NCI-H2196 treated with DMSO at 0.1 percent for 48 hours (cell line): ENCODE data around the gene GNAI3.

Source experiments
- DNase-seq: peaks from one replicate; lab custom pipeline; 2025; ENCODE audit not compliant: unreplicated experiment; lab: John Stamatoyannopoulos, UW

The GNAI3 gene

DNA sequence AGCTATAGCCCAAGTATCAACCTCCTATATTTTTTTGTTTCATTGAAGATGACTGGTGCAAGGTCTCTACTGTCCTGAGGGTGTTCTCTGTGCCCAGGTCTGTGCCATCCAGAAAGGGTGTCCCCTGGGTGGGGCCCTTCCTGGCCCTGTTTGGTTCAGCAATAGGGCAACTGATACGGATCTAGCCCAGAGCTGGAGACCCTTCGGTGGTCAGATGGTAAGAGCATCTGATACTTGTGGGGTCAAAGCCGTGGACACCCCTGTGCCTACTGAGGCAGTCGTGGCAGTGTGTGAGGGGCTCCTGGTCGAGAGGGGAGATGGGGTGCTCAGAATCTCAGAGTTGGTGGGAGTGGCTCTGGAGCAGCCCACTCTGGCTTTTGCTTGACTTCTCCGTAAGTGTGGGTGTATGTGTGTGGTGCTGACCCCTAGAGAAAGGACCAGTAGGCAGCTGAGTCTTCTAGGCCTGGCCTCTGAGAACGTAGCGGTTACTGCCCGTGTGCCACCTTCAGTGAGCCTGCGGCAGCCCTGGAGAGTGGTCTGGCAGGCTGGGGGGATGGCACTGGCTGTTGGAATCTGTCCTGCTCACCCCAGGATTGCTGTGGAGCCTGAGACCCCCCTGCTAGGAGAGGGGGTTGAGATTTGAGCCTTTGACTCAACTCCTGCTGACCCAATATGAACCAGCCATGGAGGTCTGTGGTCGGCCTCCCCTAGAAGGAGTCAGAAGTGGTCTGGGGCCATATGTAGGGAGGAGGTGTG lies 73.9 kb downstream of the GNAI3 start:
- DNase-seq, result no peak

DNA sequence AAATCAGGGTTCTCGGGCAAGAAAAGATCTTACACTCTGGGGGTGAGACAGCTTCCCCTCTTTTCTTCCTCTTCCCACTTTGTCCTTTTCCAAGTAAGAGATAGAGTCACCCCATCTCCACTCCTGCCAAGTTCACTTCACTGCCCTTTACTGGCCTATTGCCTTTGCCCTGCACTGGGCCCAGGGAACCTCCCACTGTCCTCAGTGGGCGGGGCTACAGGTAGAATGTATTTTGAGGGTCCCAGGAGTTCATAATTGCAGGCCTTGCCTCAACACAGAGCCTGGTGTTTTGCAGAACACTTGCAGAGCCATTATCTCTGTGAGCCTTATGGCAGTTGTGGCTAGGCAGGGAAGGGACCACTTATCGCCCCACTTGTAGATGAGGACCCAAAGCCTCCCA lies 74.5 kb downstream of the GNAI3 start:
- no peak for DNase-seq

DNA sequence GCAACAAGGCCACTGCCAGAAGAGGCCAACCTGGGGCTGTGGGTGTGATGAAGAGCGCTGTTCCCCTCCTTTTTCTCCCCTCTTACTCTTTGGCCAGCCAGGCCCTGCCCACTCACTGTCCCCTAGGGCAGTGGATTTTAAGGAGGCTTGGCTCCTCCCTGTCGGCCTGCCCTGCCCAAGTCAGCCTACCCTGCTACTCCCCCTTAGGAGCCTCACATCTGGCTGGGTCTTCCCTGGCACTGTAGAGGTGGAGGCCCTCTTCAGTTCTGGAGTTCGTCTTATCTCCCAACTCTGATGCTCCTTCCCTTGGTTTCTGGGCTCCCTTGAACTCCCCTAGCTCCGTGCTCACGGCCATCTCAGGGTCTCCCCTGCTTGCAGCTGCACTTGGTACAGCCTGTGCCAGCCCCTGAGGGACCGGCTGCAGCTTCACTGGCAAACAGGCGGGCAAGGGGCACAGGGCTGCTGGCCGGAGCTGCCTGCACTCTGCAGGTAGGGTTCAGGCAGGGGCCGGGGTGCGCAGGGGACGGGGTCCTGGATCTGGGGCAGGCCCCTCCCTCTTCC lies 75.3 kb downstream of the GNAI3 start:
- no peak for DNase-seq

DNA sequence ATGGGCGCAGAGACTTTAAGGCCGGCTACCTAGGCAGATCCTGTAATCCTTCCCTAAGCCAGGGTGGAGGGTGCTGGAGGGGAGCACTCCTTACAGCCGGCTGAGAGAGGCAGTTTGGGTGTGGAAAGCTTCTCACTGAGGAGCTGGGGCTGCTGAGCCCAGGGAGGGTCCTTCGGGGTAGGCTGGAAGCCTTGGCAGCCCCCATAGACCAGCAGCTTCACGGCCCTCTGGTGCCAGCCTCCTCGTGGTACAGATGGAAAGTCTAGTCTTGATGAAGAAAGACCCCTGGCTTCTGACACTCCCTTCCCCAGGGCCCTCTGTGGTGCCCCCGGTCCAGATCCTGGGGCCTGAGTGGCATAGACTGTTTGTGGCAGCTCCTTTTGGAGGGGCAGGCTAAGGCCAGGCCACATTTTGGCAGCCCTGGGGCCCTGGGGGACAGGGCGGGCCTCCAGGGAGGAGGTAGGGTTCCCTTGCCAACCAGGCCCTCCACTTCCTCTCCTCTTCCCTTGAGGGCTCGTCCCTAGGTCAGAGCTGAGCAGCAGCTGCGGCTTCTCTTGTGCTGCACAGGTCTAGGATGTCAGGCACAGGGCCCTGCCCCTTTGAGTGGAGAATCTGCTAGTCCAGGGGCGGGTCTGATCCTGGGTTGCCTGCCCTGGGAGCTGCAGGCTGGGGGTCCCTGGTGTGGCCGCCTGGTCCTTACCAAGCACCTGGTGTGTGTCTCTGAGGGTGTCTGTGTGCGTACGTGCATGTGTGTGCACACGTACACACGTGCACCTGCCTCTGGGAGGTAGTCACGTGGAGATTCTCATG lies 76.0 kb downstream of the GNAI3 start:
- DNase-seq, result peak; percentile 7

- no peak for DNase-seq
Measured at GRCh38 chr1:109625176-109625575, 76.8 kb downstream of the GNAI3 start.

DNA sequence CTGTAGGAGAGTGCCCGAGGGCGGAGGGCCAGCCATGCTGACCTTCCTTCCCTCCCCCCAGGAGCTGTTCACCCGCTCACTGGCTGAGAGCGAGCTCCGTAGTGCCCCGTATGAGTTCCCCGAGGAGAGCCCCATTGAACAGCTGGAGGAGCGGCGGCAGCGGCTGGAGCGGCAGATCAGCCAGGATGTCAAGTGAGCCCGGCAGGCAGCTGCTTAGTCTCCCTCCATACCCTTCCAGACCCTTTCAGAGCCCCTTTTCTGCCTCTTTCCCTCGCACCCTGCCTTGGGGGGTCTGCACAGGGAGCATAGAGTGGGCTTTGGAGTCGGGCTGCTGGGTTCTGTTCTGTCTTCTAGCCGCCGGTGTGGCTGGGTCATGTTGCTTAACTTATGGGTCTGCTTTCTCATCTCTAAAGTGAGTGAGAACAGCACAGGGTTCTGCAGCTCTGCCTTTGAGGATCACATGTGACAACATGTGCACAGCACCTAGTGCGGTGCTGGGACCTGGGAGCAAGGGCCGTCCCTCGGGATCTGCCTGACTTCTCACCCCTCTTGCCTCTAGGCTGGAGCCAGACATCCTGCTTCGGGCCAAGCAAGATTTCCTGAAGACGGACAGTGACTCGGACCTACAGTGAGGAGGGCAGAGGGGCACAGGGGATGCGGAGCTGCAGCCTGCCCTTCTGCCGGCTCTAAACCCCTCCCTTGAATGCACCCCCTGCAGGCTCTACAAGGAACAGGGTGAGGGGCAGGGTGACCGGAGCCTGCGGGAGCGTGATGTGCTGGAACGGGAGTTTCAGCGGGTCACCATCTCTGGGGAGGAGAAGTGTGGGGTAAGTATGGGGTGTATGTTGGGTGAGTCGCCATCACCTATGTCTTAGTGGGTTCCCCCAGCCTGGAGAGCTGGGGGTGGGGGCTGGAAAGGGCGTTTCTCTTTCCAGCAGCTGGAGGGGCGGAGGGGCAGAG lies 77.5 kb downstream of the GNAI3 start:
- no peak for DNase-seq

GRCh38 chr1:109626682-109627408 lies 78.4 kb downstream of the GNAI3 start:
- no peak for DNase-seq

DNA sequence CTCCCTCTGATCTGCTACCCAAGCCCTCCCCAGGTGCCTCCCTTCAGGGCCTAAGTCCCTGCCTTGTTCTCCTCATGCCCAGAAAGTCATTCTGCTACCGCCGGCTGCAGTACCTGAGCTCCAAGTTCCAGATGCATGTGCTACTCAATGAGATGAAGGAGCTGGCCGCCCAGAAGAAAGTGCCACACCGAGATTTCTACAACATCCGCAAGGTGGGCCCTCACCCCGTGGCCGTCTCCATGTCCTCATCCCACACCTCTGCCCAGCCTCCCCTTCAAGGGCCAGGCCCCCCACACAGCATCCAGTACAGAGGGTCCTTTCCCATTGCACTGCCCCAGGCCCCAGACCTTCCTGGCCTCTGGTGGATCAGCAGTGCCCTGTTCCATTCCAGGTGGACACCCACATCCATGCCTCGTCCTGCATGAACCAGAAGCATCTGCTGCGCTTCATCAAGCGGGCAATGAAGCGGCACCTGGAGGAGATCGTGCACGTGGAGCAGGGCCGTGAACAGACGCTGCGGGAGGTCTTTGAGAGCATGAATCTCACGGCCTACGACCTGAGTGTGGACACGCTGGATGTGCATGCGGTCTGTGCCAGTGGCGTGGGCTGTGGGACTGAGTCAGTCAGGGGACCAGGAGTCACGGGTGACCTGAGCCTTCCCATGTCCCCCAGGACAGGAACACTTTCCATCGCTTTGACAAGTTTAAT lies 79.4 kb downstream of the GNAI3 start:
- DNase-seq, result no peak

GRCh38 chr1:109628540-109629321 lies 80.3 kb downstream of the GNAI3 start:
- no peak for DNase-seq

DNA sequence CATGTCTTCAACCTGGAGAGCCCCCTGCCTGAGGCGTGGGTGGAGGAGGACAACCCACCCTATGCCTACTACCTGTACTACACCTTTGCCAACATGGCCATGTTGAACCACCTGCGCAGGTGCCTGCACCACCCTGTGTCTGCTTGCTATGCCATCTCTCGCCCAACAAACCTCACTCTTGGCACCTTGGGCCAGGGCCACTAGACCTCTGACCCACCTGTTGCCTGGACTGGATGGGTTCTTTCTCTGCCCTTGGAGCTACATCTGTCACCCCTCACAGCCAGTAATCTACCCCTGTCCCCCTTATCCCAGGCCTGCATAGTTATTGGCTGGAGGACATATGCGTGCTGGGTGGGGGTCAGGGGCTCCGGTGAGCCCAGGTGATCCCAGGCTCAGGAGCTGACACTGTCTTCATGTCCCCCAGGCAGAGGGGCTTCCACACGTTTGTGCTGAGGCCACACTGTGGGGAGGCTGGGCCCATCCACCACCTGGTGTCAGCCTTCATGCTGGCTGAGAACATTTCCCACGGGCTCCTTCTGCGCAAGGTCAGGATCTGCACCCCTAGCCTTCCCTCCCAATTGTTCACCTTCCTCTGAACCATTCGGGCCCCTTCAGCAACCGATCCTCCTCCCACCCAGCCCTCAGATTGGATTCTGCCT lies 81.1 kb downstream of the GNAI3 start:
- DNase-seq, result no peak

- no peak for DNase-seq
Measured at GRCh38 chr1:109630081-109630897, 81.9 kb downstream of the GNAI3 start.

DNA sequence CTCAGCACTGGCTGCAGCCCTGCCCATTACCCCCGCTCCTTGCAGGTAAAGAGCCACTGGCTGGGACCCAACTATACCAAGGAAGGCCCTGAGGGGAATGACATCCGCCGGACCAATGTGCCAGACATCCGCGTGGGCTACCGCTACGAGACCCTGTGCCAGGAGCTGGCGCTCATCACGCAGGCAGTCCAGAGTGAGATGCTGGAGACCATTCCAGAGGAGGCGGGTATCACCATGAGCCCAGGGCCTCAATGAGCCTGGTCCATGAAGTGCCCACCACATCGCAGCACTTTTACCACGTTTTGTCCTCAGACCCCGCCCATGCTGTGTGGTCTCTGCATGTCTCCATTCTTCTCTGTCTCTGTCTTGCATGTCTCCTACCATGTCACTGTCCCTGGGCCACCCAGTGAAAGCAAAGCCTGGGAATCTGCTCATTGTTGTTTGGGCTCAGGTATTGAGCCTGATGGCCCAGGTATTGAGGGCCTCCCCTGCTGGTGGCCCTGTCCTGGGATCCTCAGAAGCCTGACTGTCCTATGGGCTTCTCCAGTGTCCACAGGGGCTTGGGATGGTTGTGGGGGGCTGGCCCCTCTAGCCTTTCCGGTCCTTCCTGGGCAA lies 82.6 kb downstream of the GNAI3 start:
- DNase-seq, result no peak

GRCh38 chr1:109631513-109632505 lies 83.4 kb downstream of the GNAI3 start:
- DNase-seq, result no peak

DNA sequence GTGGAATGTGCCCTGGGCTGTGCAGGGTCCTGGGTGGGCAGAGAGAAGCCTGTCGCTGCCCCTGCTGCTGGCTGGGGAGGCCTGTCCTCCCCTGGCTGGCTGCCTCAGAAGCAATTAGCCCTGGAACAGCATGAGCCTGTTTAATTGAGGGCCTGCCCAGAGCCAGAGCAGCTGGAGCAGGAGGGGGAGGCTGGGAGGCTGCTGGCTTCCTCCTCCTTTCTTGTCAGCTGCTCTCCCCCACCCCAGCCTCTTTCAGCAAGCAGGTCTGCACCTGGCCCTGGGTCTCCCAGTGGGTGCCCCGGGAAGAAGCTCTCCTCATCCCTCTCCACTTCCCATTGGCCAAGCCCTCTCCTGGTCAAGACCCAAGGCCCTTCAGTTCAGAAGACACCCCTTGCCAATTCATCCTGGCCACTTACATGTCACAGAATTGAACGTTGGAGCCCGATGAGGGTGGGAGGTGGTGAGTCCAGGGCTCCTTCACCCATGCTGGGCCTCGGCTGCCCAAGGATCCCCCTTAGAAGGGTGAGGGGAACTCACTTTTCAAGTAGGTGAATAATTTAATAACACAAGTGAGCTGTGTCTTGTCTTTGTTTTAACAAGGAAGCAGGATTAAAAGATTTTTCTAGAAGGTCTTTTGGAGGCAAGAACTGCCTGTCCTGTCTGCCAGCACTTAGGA lies 84.4 kb downstream of the GNAI3 start:
- peak; percentile 85 for DNase-seq

DNA sequence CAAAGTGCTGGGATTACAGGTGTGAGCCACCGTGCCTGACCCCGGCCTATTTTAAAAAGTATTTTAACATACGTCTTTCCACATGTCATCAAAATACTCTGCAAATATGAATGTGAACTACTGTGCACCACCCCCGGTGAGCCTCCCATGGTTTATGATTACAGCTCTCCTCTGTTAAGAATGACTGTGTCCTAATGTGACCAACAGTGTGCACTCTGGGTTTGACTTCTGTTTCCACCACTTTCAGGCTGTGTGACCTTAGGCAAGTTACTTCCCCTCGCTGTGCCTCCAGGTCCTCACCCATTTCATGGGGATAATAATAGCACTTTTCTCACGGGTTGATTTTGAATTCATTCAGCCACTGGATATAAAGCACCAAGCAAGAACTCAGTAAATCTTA lies 85.9 kb downstream of the GNAI3 start:
- DNase-seq, result no peak
